H9 (cell line): Measurements from ENCODE around the gene EPN3. TPM values are rescaled to one million over a fixed set of nuclear protein-coding genes. Genes with fewer than 3 reads are reported as not detected.

Experiments
- DNase-seq: peaks from one replicate; pipeline ENCODE4 v3.0.0-alpha.2; 2017
- H2AFZ ChIP-seq: one replicate; pipeline ENCODE4 v1.6.1; 2013; ENCODE audit warnings: mild to moderate bottlenecking, low read length, control low read depth, moderate library complexity
- H2AK5ac ChIP-seq: 2 replicates; pipeline ENCODE4 v1.6.1; 2013; ENCODE audit warnings: low read length, control low read depth, mixed read lengths; ENCODE audit not compliant: insufficient read length
- H2BK120ac ChIP-seq: one replicate; pipeline ENCODE4 v1.6.1; 2013; ENCODE audit warnings: low read depth, mild to moderate bottlenecking, low read length, control low read depth, inconsistent platforms; ENCODE audit not compliant: poor library complexity, severe bottlenecking
- H2BK12ac ChIP-seq: 2 replicates; pipeline ENCODE4 v1.6.1; 2013; ENCODE audit warnings: low read length, control low read depth, mixed read lengths, low read depth; ENCODE audit not compliant: insufficient read length
- H2BK15ac ChIP-seq: 2 replicates; pipeline ENCODE4 v1.6.1; 2013; ENCODE audit warnings: low read depth, low read length, control low read depth
- H2BK20ac ChIP-seq: one replicate; pipeline ENCODE4 v1.6.1; 2013; ENCODE audit warnings: low read depth, mild to moderate bottlenecking, low read length, control low read depth, inconsistent platforms; ENCODE audit not compliant: poor library complexity, severe bottlenecking
- H2BK5ac ChIP-seq: 2 replicates; pipeline ENCODE4 v1.6.1; 2013; ENCODE audit warnings: low read length, control low read depth, mixed read lengths; ENCODE audit not compliant: insufficient read length
- H3K14ac ChIP-seq: 2 replicates; pipeline ENCODE4 v1.6.1; 2013; ENCODE audit warnings: low read length, control low read depth; ENCODE audit not compliant: insufficient read depth
- H3K18ac ChIP-seq: 2 replicates; pipeline ENCODE4 v1.6.1; 2013; ENCODE audit warnings: low read depth, mild to moderate bottlenecking, mixed read lengths, low read length, control low read depth; ENCODE audit not compliant: insufficient read length
- H3K23ac ChIP-seq: 2 replicates; pipeline ENCODE4 v1.6.1; 2013; ENCODE audit warnings: low read length, control low read depth, mixed read lengths, low read depth; ENCODE audit not compliant: insufficient read length
- H3K23me2 ChIP-seq: 2 replicates; pipeline ENCODE4 v1.6.1; 2013; ENCODE audit warnings: low read depth, mild to moderate bottlenecking, mixed read lengths, low read length, control low read depth; ENCODE audit not compliant: insufficient read length, poor library complexity, severe bottlenecking
- H3K27ac ChIP-seq: 2 replicates; pipeline ENCODE4 v1.5.1; 2013; ENCODE audit warnings: low read length, control low read depth, mixed read lengths, low read depth; ENCODE audit not compliant: insufficient read length
- H3K27me3 ChIP-seq: 2 replicates; pipeline ENCODE4 v1.6.1; 2013; ENCODE audit warnings: low read length, control low read depth, inconsistent platforms; ENCODE audit not compliant: insufficient read depth
- H3K4ac ChIP-seq: 2 replicates; pipeline ENCODE4 v1.6.1; 2013; ENCODE audit warnings: low read depth, mild to moderate bottlenecking, control low read depth, inconsistent platforms, low read length, moderate library complexity
- H3K4me1 ChIP-seq: 2 replicates; pipeline ENCODE4 v1.6.1; 2013; ENCODE audit warnings: low read length, control low read depth, inconsistent platforms; ENCODE audit not compliant: insufficient read depth
- H3K4me2 ChIP-seq: 2 replicates; pipeline ENCODE4 v1.6.1; 2013; ENCODE audit warnings: low read length, control low read depth, mixed read lengths; ENCODE audit not compliant: insufficient read length, insufficient read depth
- H3K56ac ChIP-seq: 2 replicates; pipeline ENCODE4 v1.6.1; 2013; ENCODE audit warnings: low read depth, mild to moderate bottlenecking, mixed read lengths, low read length, control low read depth; ENCODE audit not compliant: insufficient read length
- H3K79me1 ChIP-seq: 2 replicates; pipeline ENCODE4 v1.6.1; 2013; ENCODE audit warnings: low read depth, mild to moderate bottlenecking, moderate library complexity, low read length, control low read depth, inconsistent platforms; ENCODE audit not compliant: insufficient read depth, poor library complexity, severe bottlenecking
- H3K79me2 ChIP-seq: 2 replicates; pipeline ENCODE4 v1.6.1; 2013; ENCODE audit warnings: low read length, control low read depth, inconsistent platforms; ENCODE audit not compliant: insufficient read depth
- H3K9ac ChIP-seq: 2 replicates; pipeline ENCODE4 v1.6.1; 2013; ENCODE audit warnings: low read length, control low read depth, mixed read lengths; ENCODE audit not compliant: insufficient read length; ENCODE audit errors: extremely low read depth
- H3K9me3 ChIP-seq: one replicate; pipeline ENCODE4 v1.6.1; 2013; ENCODE audit warnings: low read depth, low read length, inconsistent platforms; ENCODE audit not compliant: control insufficient read depth
- H3T11ph ChIP-seq: one replicate; pipeline ENCODE4 v1.6.1; 2013; ENCODE audit warnings: mild to moderate bottlenecking, low read length, control low read depth, inconsistent platforms
- H4K20me1 ChIP-seq: one replicate; pipeline ENCODE4 v1.6.1; 2013; ENCODE audit not compliant: control insufficient read depth, insufficient read length, insufficient read depth
- H4K5ac ChIP-seq: 2 replicates; pipeline ENCODE4 v1.6.1; 2013; ENCODE audit warnings: low read depth, mild to moderate bottlenecking, mixed read lengths, low read length, control low read depth; ENCODE audit not compliant: insufficient read length
- H4K8ac ChIP-seq: replicated peaks from 2 replicates; pipeline ENCODE4 v1.6.1; 2013; ENCODE audit warnings: low read length, control low read depth, mixed read lengths, low read depth; ENCODE audit not compliant: insufficient read length
- H4K91ac ChIP-seq: 2 replicates; pipeline ENCODE4 v1.6.1; 2013; ENCODE audit warnings: low read depth, mild to moderate bottlenecking, moderate library complexity, mixed read lengths, low read length, control low read depth; ENCODE audit not compliant: insufficient read length
- H3K27ac Mint-ChIP-seq, 3 experiments: 2 replicates in 2 of 3; 3 replicates in 1 of 3; pipeline ENCODE4 v1.8.0; 2020 to 2021; ENCODE audit warnings: mixed read lengths in 3 of 3, mild to moderate bottlenecking in 1 of 3, moderate library complexity in 1 of 3
- H3K27me3 Mint-ChIP-seq: 2 replicates; pipeline ENCODE4 v1.8.0; 2021; ENCODE audit warnings: low read depth, mild to moderate bottlenecking, moderate library complexity, mixed read lengths
- H3K36me3 Mint-ChIP-seq, 3 experiments: 2 replicates in 2 of 3; 3 replicates in 1 of 3; pipeline ENCODE4 v1.8.0; 2020 to 2021; ENCODE audit warnings: low read depth in 3 of 3, mixed read lengths in 3 of 3; ENCODE audit not compliant: insufficient read depth in 1 of 3
- H3K4me1 Mint-ChIP-seq, 2 experiments: 2 replicates each; pipeline ENCODE4 v1.8.0; 2020; ENCODE audit warnings: mixed read lengths in 2 of 2
- H3K4me3 Mint-ChIP-seq, 2 experiments: 2 replicates in 1 of 2; 3 replicates in 1 of 2; pipeline ENCODE4 v1.8.0; 2020 to 2021; ENCODE audit warnings: mild to moderate bottlenecking in 2 of 2, mixed read lengths in 2 of 2, moderate library complexity in 1 of 2
- H3K9me3 Mint-ChIP-seq, 2 experiments: 2 replicates in 1 of 2; 3 replicates in 1 of 2; pipeline ENCODE4 v1.8.0; 2020; ENCODE audit warnings: mild to moderate bottlenecking in 2 of 2, mixed read lengths in 2 of 2, moderate library complexity in 1 of 2
- CTCF ChIP-seq: fragments of 200-600 bp; sonication (generic); conservative IDR thresholded peaks from 3 replicates; pipeline ENCODE4 v1.8.0; 2021; ENCODE audit warnings: antibody characterized with exemption, mild to moderate bottlenecking
- WGBS: extraction: QIAGEN DNeasy Blood & Tissue Kit; methylation state at CpG from one replicate; pipeline ENCODE4 v1.1.7; 2013; ENCODE audit warnings: missing lambda C conversion rate, low lambda C conversion rate, mixed read lengths; ENCODE audit not compliant: insufficient read length; ENCODE audit errors: extremely low coverage; 5-methylcytosine and 5-hydroxymethylcytosine counted together
- total RNA-seq: library from RNA; stranded (reverse); gene quantifications from 2 replicates; pipeline ENCODE4 v1.2.1, GENCODE V29; 2021

Gene EPN3
- total RNA-seq, 1 experiment from 2014 or later = 1.9 TPM

- no peak overlapping the region for H2AFZ ChIP-seq
- no peak overlapping the region for H3K23ac ChIP-seq
- H4K91ac ChIP-seq = no peak overlapping the region
- no peak overlapping the region for H2BK5ac ChIP-seq
- Mint-ChIP-seq H3K27me3 (peaks cover 6% of the 10 kb centered on the region; the same call in 1 of the 2 replicates), H3K4me3 (no peak overlapping the region), H3K9me3 (no peaks in the 10 kb centered on the region), H3K36me3 (no peaks in the 10 kb centered on the region), H3K4me1 (peaks cover 4 to 8% of the 10 kb centered on the region in 2 experiments; a peak in 2 of 4 replicates), H3K27ac (no peak overlapping the region; a peak in 1 of 7 replicates)
- no peaks in the 10 kb centered on the region for H4K20me1 ChIP-seq
- no peak overlapping the region for H3K4ac ChIP-seq
- no peak overlapping the region for H3K14ac ChIP-seq
- no CpG with 5 or more reads among the region's 2 CpGs for WGBS
- no peak overlapping the region for H3T11ph ChIP-seq
- no peaks in the 10 kb centered on the region for H3K23me2 ChIP-seq
- no peak overlapping the region for H3K9ac ChIP-seq
- no peak overlapping the region for H2AK5ac ChIP-seq
- no peaks in the 10 kb centered on the region for H3K27me3 ChIP-seq
- no peaks in the 10 kb centered on the region for H3K4me1 ChIP-seq
- H2BK15ac ChIP-seq = no peak overlapping the region
- H4K5ac ChIP-seq = no peak overlapping the region
- H3K56ac ChIP-seq = no peak overlapping the region
- no peak overlapping the region for H2BK20ac ChIP-seq
- H2BK120ac ChIP-seq = no peak overlapping the region
- no peak for DNase-seq
- no peaks in the 10 kb centered on the region for H3K79me1 ChIP-seq
- no peak overlapping the region for H2BK12ac ChIP-seq
- no peak overlapping the region for H4K8ac ChIP-seq
- H3K4me2 ChIP-seq = no peak overlapping the region
- no peaks in the 10 kb centered on the region for H3K79me2 ChIP-seq
- no peak overlapping the region for H3K18ac ChIP-seq
- no peaks in the 10 kb centered on the region for H3K9me3 ChIP-seq
- no peak for TF ChIP-seq CTCF
- H3K27ac ChIP-seq = no peak overlapping the region
Measured at GRCh38 chr17:50520483-50520882, 12.1 kb upstream of the EPN3 start.
